Ascending aorta (tissue), 2 donors: ENCODE results near the gene GAL3ST1. TPM values are rescaled to one million over a fixed set of nuclear protein-coding genes. Genes with fewer than 3 reads are reported as not detected.

Experiments used
- DNase-seq, 2 donors: peaks; one replicate each; pipeline ENCODE4 v3.0.0-alpha.2; 2019; ENCODE audit warnings: low spot score in 2 of 2
- H3K27ac ChIP-seq, 2 donors: fragments of 200-600 bp; sonication (generic); one replicate each; pipeline ENCODE4 v1.5.1; 2016 to 2017; ENCODE audit warnings: mild to moderate bottlenecking in 1 of 2
- H3K27me3 ChIP-seq: fragments of 200-600 bp; sonication (generic); one replicate; pipeline ENCODE4 v1.5.1; 2017
- H3K36me3 ChIP-seq, 2 donors: fragments of 200-600 bp; sonication (generic); one replicate each; pipeline ENCODE4 v1.5.1; 2016
- H3K4me1 ChIP-seq, 2 donors: fragments of 200-600 bp; sonication (generic); one replicate each; pipeline ENCODE4 v1.5.1; 2016 to 2017; ENCODE audit warnings: mild to moderate bottlenecking in 1 of 2
- H3K4me3 ChIP-seq, 2 donors: fragments of 200-600 bp; sonication (generic); one replicate each; pipeline ENCODE4 v1.5.1; 2016 to 2017; ENCODE audit warnings: mild to moderate bottlenecking in 1 of 2
- H3K9me3 ChIP-seq, 2 donors: fragments of 200-600 bp; sonication (generic); one replicate each; pipeline ENCODE4 v1.5.1; 2016
- CTCF ChIP-seq, 3 experiments: fragments of 200-600 bp in 2 of 3; fragments of 450-650 bp in 1 of 3; sonication (generic) in 2 of 3; IDR thresholded peaks; one replicate each; pipeline ENCODE4 v1.5.1; 2016 to 2019; ENCODE audit warnings: antibody characterized with exemption in 3 of 3, mild to moderate bottlenecking in 1 of 3, moderate library complexity in 1 of 3
- intact Hi-C: fragments of 100-400 bp; cut with DNase I; formaldehyde crosslinking; loops from one replicate; pipeline ENCODE4 v1.15.1; 2023
- total RNA-seq: library from RNA; depleted of rRNA; stranded (reverse); fragments of >200 nt; gene quantifications from one replicate; pipeline ENCODE4 v1.1.0, GENCODE V29; 2016

GAL3ST1 gene
- total RNA-seq, 1 donor from 2014 or later = not detected

- H3K27me3 ChIP-seq = no peaks in the 10 kb centered on the region
- TF ChIP-seq CTCF (IDR thresholded peaks at IDR 0.05) = peak in 1 of 3 experiments; percentile 21
- peak; percentile 19 to 81 for DNase-seq
- intact Hi-C loops = no loop called here
- peak overlapping the region; percentile 4 to 66 for H3K4me3 ChIP-seq
- H3K27ac ChIP-seq = peak overlapping the region; percentile 50 to 74
- peaks cover 4 to 11% of the 10 kb centered on the region in 2 donors for H3K4me1 ChIP-seq
- H3K9me3 ChIP-seq = no peaks in the 10 kb centered on the region
- peaks cover 45% of the 10 kb centered on the region in 2 donors for H3K36me3 ChIP-seq
Observed at GRCh38 chr22:30574997-30575671, 669 bp upstream of the GAL3ST1 start.

GRCh38 chr22:30573594-30574094 is 821 bp downstream of the GAL3ST1 start:
- Histone ChIP-seq H3K27ac (peak overlapping the region in 1 of 2 donors; percentile 75), H3K4me3 (no peak overlapping the region), H3K9me3 (no peaks in the 10 kb centered on the region), H3K36me3 (peaks cover 30% of the 10 kb centered on the region in 2 donors), H3K4me1 (peaks cover 4 to 11% of the 10 kb centered on the region in 2 donors), H3K27me3 (no peaks in the 10 kb centered on the region)
- no peak for DNase-seq
- intact Hi-C loops = no loop called here
- no peak for TF ChIP-seq CTCF (IDR thresholded peaks at IDR 0.05)

GRCh38 chr22:30572840-30573593 is 1.4 kb downstream of the GAL3ST1 start:
- H3K36me3 ChIP-seq = peaks cover 24% of the 10 kb centered on the region in 2 donors
- H3K27me3 ChIP-seq = no peaks in the 10 kb centered on the region
- H3K4me3 ChIP-seq = no peak overlapping the region
- H3K9me3 ChIP-seq = no peaks in the 10 kb centered on the region
- peak overlapping the region in 1 of 2 donors; percentile 75 for H3K27ac ChIP-seq
- TF ChIP-seq CTCF (IDR thresholded peaks at IDR 0.05) = no peak
- peaks cover 4 to 11% of the 10 kb centered on the region in 2 donors for H3K4me1 ChIP-seq
- intact Hi-C loops = no loop called here
- DNase-seq = no peak

GRCh38 chr22:30572210-30572609 is 2.3 kb downstream of the GAL3ST1 start:
- no peak for DNase-seq
- H3K9me3 ChIP-seq = no peaks in the 10 kb centered on the region
- H3K27ac ChIP-seq = no peak overlapping the region
- H3K4me3 ChIP-seq = no peak overlapping the region
- no peaks in the 10 kb centered on the region for H3K27me3 ChIP-seq
- peaks cover 4 to 11% of the 10 kb centered on the region in 2 donors for H3K4me1 ChIP-seq
- intact Hi-C loops = no loop called here
- no peak for TF ChIP-seq CTCF (IDR thresholded peaks at IDR 0.05)
- peaks cover 16% of the 10 kb centered on the region in 2 donors for H3K36me3 ChIP-seq

- no peak for DNase-seq
- TF ChIP-seq CTCF (IDR thresholded peaks at IDR 0.05) = no peak
- Histone ChIP-seq H3K27ac (no peak overlapping the region), H3K4me1 (peaks cover 0 to 2% of the 10 kb centered on the region in 2 donors), H3K36me3 (no peaks in the 10 kb centered on the region), H3K4me3 (no peak overlapping the region), H3K9me3 (no peaks in the 10 kb centered on the region), H3K27me3 (no peaks in the 10 kb centered on the region)
- intact Hi-C loops = no loop called here
Observed at GRCh38 chr22:30569674-30570202, 4.7 kb downstream of the GAL3ST1 start.
